ENCODE data around the gene MCM3AP. TPM values are rescaled to one million over a fixed set of nuclear protein-coding genes. Genes with fewer than 3 reads are reported as not detected.
A peak's percentile ranks its signal among the peaks of the same experiment; 100 is the strongest.

The MCM3AP gene
- total and polyA plus RNA-seq, 9 of the 15 experiments (the other 6 are each of a cell fraction or from before 2014, with no cell fraction given), result 6.5 to 179 (median 69.6) TPM

- H3K9me1 ChIP-seq (ENCODE audit: control insufficient read depth, insufficient read depth, low read length), result no peaks in the 10 kb centered on the region
- no peaks in the 10 kb centered on the region for H4K20me1 ChIP-seq (replicated peaks; ENCODE audit: control insufficient read depth, insufficient read depth, low read length)
- 33% methylated on average over 2 of the region's 2 CpGs for WGBS (ENCODE audit: insufficient coverage, low coverage, missing lambda C conversion rate)
- H3K4me2 ChIP-seq (ENCODE audit: insufficient read depth, low read length), result no peak overlapping the region
- intact Hi-C loops (cut with micrococcal nuclease), result no loop called here
- H3K4me1 ChIP-seq (replicated peaks in 1 of 2; ENCODE audit: control insufficient read depth in 2 of 2, insufficient read depth in 2 of 2, low read length in 2 of 2), result 0 out of 5 replicates have a peak, but pooled peaks cover 0 to 3% of the 10 kb centered on the region in 2 experiments
- no peak for DNase-seq (ENCODE audit: extremely low read depth in 1 of 4, low spot score in 3 of 4)
- FAIRE-seq, result no peak
- POLR2A ChIA-PET, result interaction anchor here (0.7 to 1.5 kb wide), 2 partner anchors 16 to 183 kb away, joined by 3 to 5 read pairs; partner anchors contain the start of gene C21orf58
- no peak overlapping the region for H2AFZ ChIP-seq (ENCODE audit: low read depth, low read length)
- no peak overlapping the region for H3K9ac ChIP-seq (ENCODE audit: insufficient read depth in 1 of 2, low read depth in 2 of 2, low read length in 2 of 2)
- BruUV-seq (replicated peaks), result no TSS peak
- no peak overlapping the region for H3K27ac ChIP-seq (ENCODE audit: extremely low read depth, low read depth, low read length)
- no peaks in the 10 kb centered on the region for H3K9me3 ChIP-seq (replicated peaks; ENCODE audit: control insufficient read depth, insufficient read depth, low read depth, low read length)
- in situ Hi-C loops (cut with MboI), result no loop called here
- no peaks in the 10 kb centered on the region for H3K27me3 ChIP-seq (ENCODE audit: control insufficient read depth in 2 of 2, insufficient read depth in 2 of 2, low read length in 2 of 2)
- CTCF ChIA-PET (ENCODE audit: low intra/inter-chr PET ratio), result no interaction called here
- H3K79me2 ChIP-seq (ENCODE audit: control insufficient read depth, insufficient read depth, low read length), result no peaks in the 10 kb centered on the region
- no peak overlapping the region for H3K4me3 ChIP-seq
- no peak for ATAC-seq
- H3K36me3 ChIP-seq (ENCODE audit: control insufficient read depth, insufficient read depth, low read length), result peaks cover 56% of the 10 kb centered on the region
- TF ChIP-seq NFE2 (IDR thresholded peaks at IDR 0.05; ENCODE audit: low read depth) (peak; percentile 44; the same call in 1 of the 2 replicates), ZBTB11 (CRISPR knock-in tag; IDR thresholded peaks at IDR 0.05) (0 out of 6 replicates have a peak, but pooled peaks of 1 of the 3 experiments have one; percentile 26), CBFA2T2 (conservative IDR thresholded peaks at IDR 0.05) (peak; percentile 73), ZNF316 (IDR thresholded peaks at IDR 0.05) (0 out of 2 replicates have a peak, but pooled peaks have one; percentile 17), ZNF445 (CRISPR knock-in tag; IDR thresholded peaks at IDR 0.05; ENCODE audit: low read depth) (no peak), RB1 (IDR thresholded peaks at IDR 0.05; ENCODE audit: low read depth) (no peak), ZSCAN29 (IDR thresholded peaks at IDR 0.05) (no peak), SP1 (CRISPR knock-in tag; IDR thresholded peaks at IDR 0.05) (no peak), FOSL1 (tag; conservative IDR thresholded peaks at IDR 0.05) (peak; percentile 35; the same call in 1 of the 2 replicates), HIVEP1 (CRISPR knock-in tag; IDR thresholded peaks at IDR 0.05) (no peak), ZFP30 (CRISPR knock-in tag; IDR thresholded peaks at IDR 0.05; ENCODE audit: borderline replicate concordance) (no peak), CBFA2T3 (IDR thresholded peaks at IDR 0.05) (peak; percentile 85), ZNF766 (CRISPR knock-in tag; conservative IDR thresholded peaks at IDR 0.05) (no peak), CBX2 (IDR thresholded peaks at IDR 0.05; ENCODE audit: insufficient read depth, low read length, poor library complexity, severe bottlenecking) (no peak)
- TF ChIP-seq, protein P1, sequence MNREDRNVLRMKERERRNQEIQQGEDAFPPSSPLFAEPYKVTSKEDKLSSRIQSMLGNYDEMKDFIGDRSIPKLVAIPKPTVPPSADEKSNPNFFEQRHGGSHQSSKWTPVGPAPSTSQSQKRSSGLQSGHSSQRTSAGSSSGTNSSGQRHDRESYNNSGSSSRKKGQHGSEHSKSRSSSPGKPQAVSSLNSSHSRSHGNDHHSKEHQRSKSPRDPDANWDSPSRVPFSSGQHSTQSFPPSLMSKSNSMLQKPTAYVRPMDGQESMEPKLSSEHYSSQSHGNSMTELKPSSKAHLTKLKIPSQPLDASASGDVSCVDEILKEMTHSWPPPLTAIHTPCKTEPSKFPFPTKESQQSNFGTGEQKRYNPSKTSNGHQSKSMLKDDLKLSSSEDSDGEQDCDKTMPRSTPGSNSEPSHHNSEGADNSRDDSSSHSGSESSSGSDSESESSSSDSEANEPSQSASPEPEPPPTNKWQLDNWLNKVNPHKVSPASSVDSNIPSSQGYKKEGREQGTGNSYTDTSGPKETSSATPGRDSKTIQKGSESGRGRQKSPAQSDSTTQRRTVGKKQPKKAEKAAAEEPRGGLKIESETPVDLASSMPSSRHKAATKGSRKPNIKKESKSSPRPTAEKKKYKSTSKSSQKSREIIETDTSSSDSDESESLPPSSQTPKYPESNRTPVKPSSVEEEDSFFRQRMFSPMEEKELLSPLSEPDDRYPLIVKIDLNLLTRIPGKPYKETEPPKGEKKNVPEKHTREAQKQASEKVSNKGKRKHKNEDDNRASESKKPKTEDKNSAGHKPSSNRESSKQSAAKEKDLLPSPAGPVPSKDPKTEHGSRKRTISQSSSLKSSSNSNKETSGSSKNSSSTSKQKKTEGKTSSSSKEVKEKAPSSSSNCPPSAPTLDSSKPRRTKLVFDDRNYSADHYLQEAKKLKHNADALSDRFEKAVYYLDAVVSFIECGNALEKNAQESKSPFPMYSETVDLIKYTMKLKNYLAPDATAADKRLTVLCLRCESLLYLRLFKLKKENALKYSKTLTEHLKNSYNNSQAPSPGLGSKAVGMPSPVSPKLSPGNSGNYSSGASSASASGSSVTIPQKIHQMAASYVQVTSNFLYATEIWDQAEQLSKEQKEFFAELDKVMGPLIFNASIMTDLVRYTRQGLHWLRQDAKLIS (CRISPR knock-in tag; IDR thresholded peaks at IDR 0.05), result no peak
- TF ChIP-seq, protein P2, sequence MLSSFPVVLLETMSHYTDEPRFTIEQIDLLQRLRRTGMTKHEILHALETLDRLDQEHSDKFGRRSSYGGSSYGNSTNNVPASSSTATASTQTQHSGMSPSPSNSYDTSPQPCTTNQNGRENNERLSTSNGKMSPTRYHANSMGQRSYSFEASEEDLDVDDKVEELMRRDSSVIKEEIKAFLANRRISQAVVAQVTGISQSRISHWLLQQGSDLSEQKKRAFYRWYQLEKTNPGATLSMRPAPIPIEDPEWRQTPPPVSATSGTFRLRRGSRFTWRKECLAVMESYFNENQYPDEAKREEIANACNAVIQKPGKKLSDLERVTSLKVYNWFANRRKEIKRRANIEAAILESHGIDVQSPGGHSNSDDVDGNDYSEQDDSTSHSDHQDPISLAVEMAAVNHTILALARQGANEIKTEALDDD (IDR thresholded peaks at IDR 0.05), result peak; percentile 76
These were observed 22.2 kb upstream of the MCM3AP start for GRCh38 chr21:46307625-46308024.

Measured in K562 (cell line).